Loucy (cell line): ENCODE measurements around the gene RAB44.

Experiments
- H2AFZ ChIP-seq: fragments of 200-600 bp; sonication (generic); 2 replicates; pipeline ENCODE4 v1.6.0; 2016; ENCODE audit warnings: antibody characterized with exemption, mild to moderate bottlenecking, low read length, moderate library complexity
- H3F3A ChIP-seq: fragments of 200-600 bp; 2 replicates; pipeline ENCODE4 v1.6.0; 2016; ENCODE audit warnings: antibody characterized with exemption, low read depth, mild to moderate bottlenecking
- H3K27me3 ChIP-seq: fragments of 200-600 bp; sonication (generic); 2 replicates; pipeline ENCODE4 v1.6.1; 2014; ENCODE audit warnings: low read length, mild to moderate bottlenecking; ENCODE audit not compliant: insufficient read depth, poor library complexity, severe bottlenecking
- H3K36me3 ChIP-seq: fragments of 200-600 bp; sonication (generic); 2 replicates; pipeline ENCODE4 v1.6.1; 2016; ENCODE audit warnings: low read length; ENCODE audit not compliant: insufficient read depth
- H3K4me1 ChIP-seq: fragments of 200-600 bp; sonication (generic); 2 replicates; pipeline ENCODE4 v1.5.1; 2014; ENCODE audit warnings: low read length, mild to moderate bottlenecking; ENCODE audit not compliant: insufficient read depth, poor library complexity, severe bottlenecking
- H3K4me2 ChIP-seq: fragments of 200-600 bp; sonication (generic); 2 replicates; pipeline ENCODE4 v1.6.0; 2014; ENCODE audit warnings: antibody characterized with exemption, low read length, low read depth, mild to moderate bottlenecking; ENCODE audit not compliant: poor library complexity, severe bottlenecking
- H3K4me3 ChIP-seq: fragments of 200-600 bp; sonication (generic); 2 replicates; pipeline ENCODE4 v1.5.1; 2014; ENCODE audit warnings: low read length, mild to moderate bottlenecking, mixed read lengths; ENCODE audit not compliant: poor library complexity, severe bottlenecking
- H3K79me2 ChIP-seq: fragments of 200-600 bp; sonication (generic); 2 replicates; pipeline ENCODE4 v1.6.1; 2014; ENCODE audit warnings: low read length; ENCODE audit not compliant: insufficient read depth
- H3K9ac ChIP-seq: fragments of 200-600 bp; sonication (generic); 2 replicates; pipeline ENCODE4 v1.6.0; 2014; ENCODE audit warnings: mild to moderate bottlenecking, low read depth, low read length, moderate library complexity; ENCODE audit not compliant: poor library complexity, severe bottlenecking
- H3K9me2 ChIP-seq: fragments of 200-600 bp; sonication (generic); replicated peaks from 2 replicates; pipeline ENCODE4 v1.6.1; 2016; ENCODE audit warnings: low read depth, low read length, mixed read lengths
- H3K9me3 ChIP-seq: fragments of 200-600 bp; sonication (generic); 2 replicates; pipeline ENCODE4 v1.6.1; 2014; ENCODE audit warnings: mild to moderate bottlenecking, antibody characterized with exemption, low read length, low read depth; ENCODE audit not compliant: insufficient read depth
- H4K20me1 ChIP-seq: fragments of 200-600 bp; sonication (generic); 2 replicates; pipeline ENCODE4 v1.6.0; 2014; ENCODE audit warnings: antibody characterized with exemption, low read length, mild to moderate bottlenecking; ENCODE audit not compliant: insufficient read depth, poor library complexity, severe bottlenecking
- EZH2phosphoT487 ChIP-seq: fragments of 200-600 bp; IDR thresholded peaks from 2 replicates; pipeline ENCODE4 v1.6.1; 2018; ENCODE audit warnings: antibody characterized with exemption, mild to moderate bottlenecking, moderate library complexity, borderline replicate concordance
- TF ChIP-seq, protein P1 (sequence below): fragments of 200-600 bp; sonication (generic); conservative IDR thresholded peaks from 2 replicates; pipeline ENCODE4 v1.5.1; 2014; ENCODE audit warnings: mild to moderate bottlenecking, antibody characterized with exemption, low read length

The RAB44 gene

DNA sequence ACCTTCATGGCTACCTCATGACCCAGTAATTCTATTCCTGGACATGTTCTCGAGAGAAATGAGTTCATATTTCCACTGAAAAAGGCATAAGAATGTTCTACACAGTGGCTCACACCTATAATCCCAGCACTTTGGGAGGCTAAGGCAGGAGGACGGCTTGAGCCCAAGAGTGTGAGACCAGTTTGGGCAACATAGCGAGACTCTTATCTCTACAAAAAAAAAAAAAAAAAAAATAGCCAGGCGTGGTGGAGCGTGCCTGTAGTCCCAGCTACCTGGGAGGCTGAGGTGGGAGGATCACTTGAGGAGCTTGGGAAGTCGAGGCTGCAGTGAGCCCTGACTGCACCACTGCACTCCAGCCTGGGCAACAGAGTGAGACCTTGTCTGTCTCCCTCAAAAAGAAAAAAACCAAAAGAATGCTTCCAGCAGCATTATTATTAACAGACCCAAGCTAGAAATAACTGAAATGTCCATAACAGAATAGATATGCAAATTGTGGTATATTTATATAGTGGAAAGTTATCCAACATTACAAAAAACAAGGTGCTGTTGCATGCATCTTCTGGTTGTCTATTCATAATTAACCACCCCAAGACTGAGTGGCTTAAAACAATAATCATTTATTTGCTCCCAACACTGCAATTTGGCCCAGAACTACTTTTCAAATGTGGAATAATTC is 9.4 kb upstream of the RAB44 start:
- H3K79me2 ChIP-seq, result peaks cover 5% of the 10 kb centered on the region; the same call in 1 of the 2 replicates
- TF ChIP-seq, protein P1, sequence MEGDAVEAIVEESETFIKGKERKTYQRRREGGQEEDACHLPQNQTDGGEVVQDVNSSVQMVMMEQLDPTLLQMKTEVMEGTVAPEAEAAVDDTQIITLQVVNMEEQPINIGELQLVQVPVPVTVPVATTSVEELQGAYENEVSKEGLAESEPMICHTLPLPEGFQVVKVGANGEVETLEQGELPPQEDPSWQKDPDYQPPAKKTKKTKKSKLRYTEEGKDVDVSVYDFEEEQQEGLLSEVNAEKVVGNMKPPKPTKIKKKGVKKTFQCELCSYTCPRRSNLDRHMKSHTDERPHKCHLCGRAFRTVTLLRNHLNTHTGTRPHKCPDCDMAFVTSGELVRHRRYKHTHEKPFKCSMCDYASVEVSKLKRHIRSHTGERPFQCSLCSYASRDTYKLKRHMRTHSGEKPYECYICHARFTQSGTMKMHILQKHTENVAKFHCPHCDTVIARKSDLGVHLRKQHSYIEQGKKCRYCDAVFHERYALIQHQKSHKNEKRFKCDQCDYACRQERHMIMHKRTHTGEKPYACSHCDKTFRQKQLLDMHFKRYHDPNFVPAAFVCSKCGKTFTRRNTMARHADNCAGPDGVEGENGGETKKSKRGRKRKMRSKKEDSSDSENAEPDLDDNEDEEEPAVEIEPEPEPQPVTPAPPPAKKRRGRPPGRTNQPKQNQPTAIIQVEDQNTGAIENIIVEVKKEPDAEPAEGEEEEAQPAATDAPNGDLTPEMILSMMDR, result no peak
- no peaks in the 10 kb centered on the region for H3F3A ChIP-seq
- H3K36me3 ChIP-seq, result peaks cover 6% of the 10 kb centered on the region; the same call in 1 of the 2 replicates
- no peak overlapping the region for H3K9ac ChIP-seq
- no peaks in the 10 kb centered on the region for H4K20me1 ChIP-seq
- H3K27me3 ChIP-seq, result no peaks in the 10 kb centered on the region
- no peak overlapping the region for H3K4me3 ChIP-seq
- no peak overlapping the region for H2AFZ ChIP-seq
- H3K9me3 ChIP-seq, result no peaks in the 10 kb centered on the region
- peaks cover 19% of the 10 kb centered on the region for H3K4me1 ChIP-seq
- no peak overlapping the region for H3K4me2 ChIP-seq
- H3K9me2 ChIP-seq, result no peaks in the 10 kb centered on the region

- peaks cover 5% of the 10 kb centered on the region; the same call in 1 of the 2 replicates for H3K79me2 ChIP-seq
- no peaks in the 10 kb centered on the region for H3K9me3 ChIP-seq
- H3K4me2 ChIP-seq, result no peak overlapping the region
- no peak overlapping the region for H3K9ac ChIP-seq
- no peaks in the 10 kb centered on the region for H3K9me2 ChIP-seq
- peaks cover 16% of the 10 kb centered on the region for H3K4me1 ChIP-seq
- H3K27me3 ChIP-seq, result no peaks in the 10 kb centered on the region
- H3K4me3 ChIP-seq, result no peak overlapping the region
- no peaks in the 10 kb centered on the region for H3F3A ChIP-seq
- H2AFZ ChIP-seq, result no peak overlapping the region
- no peaks in the 10 kb centered on the region for H4K20me1 ChIP-seq
- TF ChIP-seq, protein P1, result no peak
- no peak for TF ChIP-seq EZH2phosphoT487
- H3K36me3 ChIP-seq, result peaks cover 6% of the 10 kb centered on the region; the same call in 1 of the 2 replicates
These were observed 8.9 kb upstream of the RAB44 start for GRCh38 chr6:36688739-36689075.

DNA sequence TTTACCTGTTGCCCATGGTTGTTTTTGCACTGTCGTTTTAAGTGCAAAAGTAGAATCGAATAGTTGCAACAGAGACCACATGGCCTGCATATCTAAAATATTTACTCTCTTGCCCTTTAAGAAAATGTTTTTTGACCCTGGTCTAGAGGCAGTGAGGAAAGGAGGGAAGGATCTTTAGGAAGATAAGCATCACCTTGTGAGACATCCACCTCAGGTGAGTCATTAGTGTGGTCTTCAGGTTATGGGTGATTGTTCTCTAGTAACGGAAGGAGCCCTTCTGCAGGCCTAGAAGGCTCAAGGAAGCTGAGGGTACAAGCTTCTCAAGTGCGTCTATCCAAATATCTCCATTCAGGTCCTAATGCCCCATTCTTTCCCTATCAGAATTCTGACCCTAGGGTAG is 6.6 kb upstream of the RAB44 start:
- H2AFZ ChIP-seq, result no peak overlapping the region
- no peaks in the 10 kb centered on the region for H3K9me2 ChIP-seq
- 0 out of 2 replicates have a peak, but pooled peaks cover 3% of the 10 kb centered on the region for H3F3A ChIP-seq
- TF ChIP-seq, protein P1, result no peak
- H3K36me3 ChIP-seq, result no peaks in the 10 kb centered on the region
- H3K79me2 ChIP-seq, result no peaks in the 10 kb centered on the region
- H4K20me1 ChIP-seq, result no peaks in the 10 kb centered on the region
- no peak overlapping the region for H3K4me3 ChIP-seq
- H3K27me3 ChIP-seq, result no peaks in the 10 kb centered on the region
- no peak overlapping the region for H3K4me2 ChIP-seq
- no peak overlapping the region for H3K9ac ChIP-seq
- H3K4me1 ChIP-seq, result peaks cover 23% of the 10 kb centered on the region
- no peaks in the 10 kb centered on the region for H3K9me3 ChIP-seq
